GM12872 (cell line): ENCODE measurements around the gene NAA50.

Experiments
- TF ChIP-seq, protein P1 (sequence below): IDR thresholded peaks from 3 replicates; pipeline ENCODE4 v1.5.1; 2011; ENCODE audit warnings: low read depth, mild to moderate bottlenecking, low read length, moderate library complexity; ENCODE audit not compliant: insufficient read depth

NAA50 gene

DNA sequence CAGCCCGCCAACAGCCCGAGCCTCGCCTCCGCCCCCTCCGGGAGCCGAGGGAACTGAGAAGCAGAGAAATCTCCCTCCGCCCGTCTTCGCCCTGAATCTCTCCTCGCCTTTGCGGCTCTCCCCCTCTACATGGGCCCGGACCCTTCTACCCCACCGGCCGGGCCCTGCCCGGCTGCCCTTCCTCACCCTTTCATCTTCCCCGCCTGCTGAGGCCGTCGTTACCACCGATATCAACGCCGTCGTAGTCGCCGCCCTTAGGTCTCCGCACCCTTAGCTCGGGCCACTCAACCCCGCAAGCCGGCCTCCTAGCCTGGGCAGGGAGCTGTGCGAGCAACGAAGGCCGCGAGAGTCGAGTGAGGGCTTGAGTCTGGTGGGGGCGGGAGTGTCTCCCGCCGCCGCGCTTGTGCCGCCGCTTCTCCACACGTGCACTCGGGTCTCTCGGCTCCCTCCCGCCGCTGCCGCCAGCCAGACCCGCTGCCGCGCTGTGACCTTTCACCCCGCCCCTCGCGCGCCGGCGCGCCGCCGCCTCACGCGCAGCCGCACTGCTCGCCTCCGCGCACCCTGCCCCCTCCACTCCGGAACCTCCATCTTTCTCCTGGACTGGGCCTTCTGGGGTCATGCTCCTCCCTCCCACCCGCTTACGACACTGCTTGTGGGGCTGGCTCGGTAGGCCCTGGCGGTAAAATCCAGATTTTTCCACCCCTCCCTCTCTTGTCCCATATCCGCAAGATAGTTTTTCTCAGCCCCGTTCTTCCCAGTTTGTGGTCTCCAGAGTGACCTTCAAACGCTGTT is at the start of gene NAA50:
Gene NAA50, minus strand, starts transcription at position 494 of the 792 bp plus-strand sequence. Its CDS starts 300 bp downstream, at position 194.
- TF ChIP-seq, protein P1, sequence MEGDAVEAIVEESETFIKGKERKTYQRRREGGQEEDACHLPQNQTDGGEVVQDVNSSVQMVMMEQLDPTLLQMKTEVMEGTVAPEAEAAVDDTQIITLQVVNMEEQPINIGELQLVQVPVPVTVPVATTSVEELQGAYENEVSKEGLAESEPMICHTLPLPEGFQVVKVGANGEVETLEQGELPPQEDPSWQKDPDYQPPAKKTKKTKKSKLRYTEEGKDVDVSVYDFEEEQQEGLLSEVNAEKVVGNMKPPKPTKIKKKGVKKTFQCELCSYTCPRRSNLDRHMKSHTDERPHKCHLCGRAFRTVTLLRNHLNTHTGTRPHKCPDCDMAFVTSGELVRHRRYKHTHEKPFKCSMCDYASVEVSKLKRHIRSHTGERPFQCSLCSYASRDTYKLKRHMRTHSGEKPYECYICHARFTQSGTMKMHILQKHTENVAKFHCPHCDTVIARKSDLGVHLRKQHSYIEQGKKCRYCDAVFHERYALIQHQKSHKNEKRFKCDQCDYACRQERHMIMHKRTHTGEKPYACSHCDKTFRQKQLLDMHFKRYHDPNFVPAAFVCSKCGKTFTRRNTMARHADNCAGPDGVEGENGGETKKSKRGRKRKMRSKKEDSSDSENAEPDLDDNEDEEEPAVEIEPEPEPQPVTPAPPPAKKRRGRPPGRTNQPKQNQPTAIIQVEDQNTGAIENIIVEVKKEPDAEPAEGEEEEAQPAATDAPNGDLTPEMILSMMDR = peak; percentile 57

GRCh38 chr3:113795693-113796092 is 49.6 kb upstream of the NAA50 start:
- TF ChIP-seq, protein P1 = no peak

DNA sequence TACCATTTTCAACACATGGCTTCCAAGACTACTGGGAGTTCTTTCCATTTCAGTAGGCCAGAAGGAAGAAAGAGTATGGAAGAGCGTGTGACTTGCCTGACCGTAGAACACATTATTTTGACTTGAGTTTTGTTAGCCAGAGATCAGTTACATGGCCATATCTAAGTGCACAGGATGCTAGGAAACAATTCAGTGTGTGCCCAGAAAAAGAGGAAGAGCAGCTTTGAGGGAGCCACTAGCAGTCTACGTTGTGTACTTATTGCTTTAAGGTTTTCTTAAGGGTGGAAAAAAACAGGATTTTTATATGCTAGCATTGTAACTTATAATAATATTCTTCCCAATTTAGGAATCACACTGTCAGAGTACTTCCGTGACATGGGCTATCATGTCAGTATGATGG is 48.5 kb upstream of the NAA50 start:
- TF ChIP-seq, protein P1 = no peak

- TF ChIP-seq, protein P1 = no peak
Measured at GRCh38 chr3:113791381-113791780, 45.3 kb upstream of the NAA50 start.

GRCh38 chr3:113783980-113784379 is 37.9 kb upstream of the NAA50 start:
- TF ChIP-seq, protein P1 = no peak

DNA sequence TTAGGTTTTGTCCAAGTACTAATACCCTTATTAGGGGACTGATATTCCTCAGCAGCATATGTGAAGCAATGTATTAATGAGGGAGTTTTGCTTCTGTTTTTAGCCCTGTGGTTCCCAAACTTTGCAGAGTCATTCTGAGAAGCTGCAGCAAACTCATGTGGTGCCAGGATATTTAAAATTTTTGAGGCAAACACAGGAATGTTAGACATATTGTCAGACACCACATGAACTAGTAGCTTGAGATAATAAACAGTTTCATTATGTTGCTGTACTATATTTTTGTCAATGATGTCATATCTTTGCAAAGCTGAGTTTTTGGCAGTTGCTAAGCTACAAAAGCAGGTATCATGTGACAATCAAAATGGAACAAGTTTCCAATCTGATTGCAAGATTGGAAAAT is 37.4 kb upstream of the NAA50 start:
- TF ChIP-seq, protein P1 = no peak

GRCh38 chr3:113776564-113776963 is 30.5 kb upstream of the NAA50 start:
- TF ChIP-seq, protein P1 = no peak
